NCI-H2196 (cell line): ENCODE measurements around the gene E2F4.

Experiments used
- DNase-seq: peaks from one replicate; lab custom pipeline; 2025; ENCODE audit not compliant: unreplicated experiment; lab: John Stamatoyannopoulos, UW

The E2F4 gene

DNA sequence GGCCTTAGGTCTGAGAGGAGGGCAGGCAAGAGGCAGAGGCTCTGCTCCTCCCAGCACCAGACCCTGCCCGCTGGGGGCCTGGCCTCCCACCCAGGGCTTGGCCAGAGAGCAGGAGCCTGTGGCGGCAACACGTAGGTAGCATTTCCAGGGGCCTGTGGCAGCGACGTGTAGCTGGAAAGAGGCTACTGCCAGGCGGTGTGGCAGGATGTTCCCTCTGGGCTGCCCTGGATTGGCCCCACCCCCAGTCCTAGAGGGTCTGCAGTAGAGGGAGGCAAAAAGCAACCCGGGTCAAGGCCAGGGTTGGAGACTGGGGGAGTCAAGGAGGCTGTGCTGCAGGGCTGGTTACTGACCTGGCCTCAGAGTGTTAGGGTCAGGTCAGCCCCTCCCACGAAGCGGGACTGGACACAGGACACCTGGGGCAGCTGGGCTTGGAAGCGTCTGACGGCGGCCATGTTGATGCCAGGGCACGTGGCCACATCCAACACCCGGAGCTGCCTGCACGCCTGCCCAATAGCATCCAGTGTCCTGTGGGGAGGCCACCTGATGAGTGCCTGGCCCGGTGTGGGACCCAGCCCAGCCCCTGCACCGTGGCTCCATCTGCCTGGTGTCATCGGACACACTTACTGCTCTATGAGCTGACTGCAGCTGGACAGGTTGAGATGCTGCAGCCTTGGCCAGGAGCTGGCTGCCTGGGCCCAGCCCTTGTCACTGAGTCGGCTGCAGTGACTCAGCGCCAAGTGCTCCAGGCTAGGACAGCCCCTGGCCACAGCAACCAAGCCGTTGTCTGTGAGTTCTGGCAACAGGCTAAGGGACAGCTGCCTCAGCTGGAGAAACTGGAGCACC is 15.5 kb downstream of the E2F4 start:
- peak; percentile 64 for DNase-seq

DNA sequence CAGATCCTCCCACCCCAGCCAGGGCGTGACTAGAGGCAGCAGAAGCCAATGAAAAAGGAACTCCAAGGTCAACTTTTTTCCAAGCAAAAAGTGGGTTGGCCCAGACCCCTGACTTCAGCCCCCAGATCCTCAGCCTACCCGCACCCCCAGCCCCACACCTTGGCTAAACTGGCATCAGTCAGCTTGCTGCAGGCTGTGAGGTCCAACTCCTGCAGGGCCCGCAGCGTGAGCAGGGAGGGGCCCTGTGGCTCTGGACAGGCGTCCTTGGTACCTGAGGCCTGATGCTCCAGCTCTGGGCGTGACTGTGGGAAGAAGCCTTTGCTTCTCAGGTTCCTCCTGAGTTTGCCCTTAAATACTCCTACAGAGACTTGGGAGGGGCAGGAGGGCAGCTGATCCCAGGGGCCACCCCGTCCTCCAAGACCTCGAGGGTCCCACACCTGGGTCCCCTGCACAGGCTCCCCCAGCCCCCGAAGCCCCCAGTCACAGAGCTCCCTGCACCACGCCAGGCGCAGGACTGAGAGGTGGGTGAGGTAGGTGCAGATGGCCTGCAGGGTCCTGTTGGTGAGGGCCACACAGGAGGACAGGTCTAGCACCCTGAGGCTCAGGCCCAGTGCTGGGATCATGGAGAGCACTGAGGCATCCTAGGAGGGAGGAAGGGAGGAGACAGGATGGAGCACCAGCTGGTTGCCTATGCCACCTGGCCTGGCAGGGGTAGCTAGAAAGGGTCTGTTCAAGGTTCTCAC is 16.4 kb downstream of the E2F4 start:
- no peak for DNase-seq

GRCh38 chr16:67209565-67209964 is 17.6 kb downstream of the E2F4 start:
- no peak for DNase-seq

GRCh38 chr16:67210069-67210937 is 18.3 kb downstream of the E2F4 start:
- DNase-seq, result no peak

DNA sequence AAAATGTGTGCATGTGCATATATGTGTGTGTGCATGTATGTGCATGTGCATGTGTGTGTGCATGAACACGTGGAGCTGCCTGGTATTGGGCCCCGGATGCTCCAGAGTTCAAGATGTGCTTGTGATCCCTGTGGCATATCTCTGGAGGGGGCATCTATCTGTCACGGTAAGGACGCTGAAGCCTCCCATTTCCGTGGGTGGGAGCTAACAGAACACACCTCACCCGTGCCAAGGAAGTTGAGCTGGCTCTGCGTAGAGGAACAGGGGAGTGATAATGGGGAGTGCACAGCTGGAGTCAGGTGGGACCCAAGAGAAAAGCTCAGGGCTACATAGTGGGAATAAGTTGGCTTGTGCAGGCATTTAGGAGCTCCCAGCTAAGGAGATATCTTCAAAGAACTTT is 19.7 kb downstream of the E2F4 start:
- no peak for DNase-seq

GRCh38 chr16:67212766-67213165 is 20.8 kb downstream of the E2F4 start:
- no peak for DNase-seq

GRCh38 chr16:67213197-67214019 is 21.5 kb downstream of the E2F4 start:
- no peak for DNase-seq

- DNase-seq, result no peak
Measured at GRCh38 chr16:67215706-67216105, 23.8 kb downstream of the E2F4 start.

DNA sequence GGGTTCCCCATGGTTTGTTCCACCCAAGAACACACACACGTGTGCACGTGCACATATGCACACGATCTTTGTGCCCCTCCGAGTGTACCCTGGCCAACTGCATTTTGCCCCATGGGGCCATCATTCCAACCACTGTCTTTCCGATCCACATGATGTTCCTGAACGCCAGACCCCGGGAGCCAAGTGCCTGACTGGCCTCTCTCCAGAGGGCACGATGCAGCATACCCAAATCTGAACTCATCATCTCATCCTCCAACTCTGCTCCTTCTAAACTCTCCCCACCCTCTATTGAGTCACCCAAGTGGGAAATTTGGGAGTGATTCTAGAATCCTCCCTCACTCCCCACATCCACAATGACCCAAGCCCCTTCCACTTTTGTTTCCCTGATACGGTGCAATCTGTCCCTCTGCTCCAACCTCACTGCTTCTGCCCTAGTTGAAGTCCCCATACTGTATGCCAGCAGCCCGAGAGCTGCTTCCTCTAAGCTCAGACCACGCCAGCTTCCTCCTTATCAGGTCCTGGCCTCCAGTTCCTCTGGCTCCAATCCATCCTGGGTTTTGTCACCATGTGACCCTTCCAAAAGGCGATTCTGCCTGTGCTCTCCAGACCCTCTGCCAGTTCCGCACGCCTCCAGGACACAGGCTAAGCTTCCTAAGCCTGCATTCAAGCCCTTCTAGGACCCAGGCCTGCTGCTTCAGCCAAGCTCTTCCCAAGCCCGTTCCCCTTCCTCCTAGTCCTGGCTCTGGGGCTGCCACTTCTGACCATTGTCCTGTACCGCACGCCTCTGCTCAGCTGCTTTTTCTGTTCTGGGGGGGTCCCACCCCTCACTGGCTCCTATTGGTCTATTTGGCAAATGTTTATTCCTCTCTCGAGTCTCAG is 24.9 kb downstream of the E2F4 start:
- no peak for DNase-seq

- no peak for DNase-seq
Measured at GRCh38 chr16:67223992-67224391, 32.0 kb downstream of the E2F4 start.

DNA sequence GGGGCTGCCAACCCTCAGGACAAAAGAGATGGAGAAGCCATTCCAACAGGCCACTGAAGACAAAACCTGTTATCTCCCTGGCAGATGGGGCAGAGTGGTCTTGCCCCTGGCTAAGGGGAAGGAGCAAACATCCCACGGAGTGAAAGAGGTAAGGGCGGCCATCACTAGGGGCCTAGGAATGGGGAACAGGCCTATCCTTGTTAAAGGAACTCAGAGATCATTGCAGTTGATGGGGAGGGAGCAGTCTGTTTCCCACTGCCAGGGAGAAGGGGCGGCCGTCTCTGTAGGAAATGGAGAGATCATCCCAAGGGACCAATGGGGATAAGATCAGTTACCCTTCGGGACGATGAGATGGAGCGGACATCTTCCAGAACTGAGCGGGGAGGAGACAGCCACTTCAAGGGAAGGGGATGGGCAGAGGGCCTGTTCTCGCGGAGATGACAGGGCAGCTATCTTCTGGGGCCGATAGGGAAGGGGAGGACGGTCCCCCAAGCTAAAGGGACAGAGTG is 34.4 kb downstream of the E2F4 start:
- DNase-seq, result no peak

GRCh38 chr16:67226804-67227566 is 35.0 kb downstream of the E2F4 start, which contains the start of gene TMEM208:
TSS of gene TMEM208 (plus strand) at chr16:67227130. CDS start at chr16:67227219, 89 bp downstream.
- DNase-seq, result peak; percentile 89

- no peak for DNase-seq
Measured at GRCh38 chr16:67227567-67227921, 35.6 kb downstream of the E2F4 start.

DNA sequence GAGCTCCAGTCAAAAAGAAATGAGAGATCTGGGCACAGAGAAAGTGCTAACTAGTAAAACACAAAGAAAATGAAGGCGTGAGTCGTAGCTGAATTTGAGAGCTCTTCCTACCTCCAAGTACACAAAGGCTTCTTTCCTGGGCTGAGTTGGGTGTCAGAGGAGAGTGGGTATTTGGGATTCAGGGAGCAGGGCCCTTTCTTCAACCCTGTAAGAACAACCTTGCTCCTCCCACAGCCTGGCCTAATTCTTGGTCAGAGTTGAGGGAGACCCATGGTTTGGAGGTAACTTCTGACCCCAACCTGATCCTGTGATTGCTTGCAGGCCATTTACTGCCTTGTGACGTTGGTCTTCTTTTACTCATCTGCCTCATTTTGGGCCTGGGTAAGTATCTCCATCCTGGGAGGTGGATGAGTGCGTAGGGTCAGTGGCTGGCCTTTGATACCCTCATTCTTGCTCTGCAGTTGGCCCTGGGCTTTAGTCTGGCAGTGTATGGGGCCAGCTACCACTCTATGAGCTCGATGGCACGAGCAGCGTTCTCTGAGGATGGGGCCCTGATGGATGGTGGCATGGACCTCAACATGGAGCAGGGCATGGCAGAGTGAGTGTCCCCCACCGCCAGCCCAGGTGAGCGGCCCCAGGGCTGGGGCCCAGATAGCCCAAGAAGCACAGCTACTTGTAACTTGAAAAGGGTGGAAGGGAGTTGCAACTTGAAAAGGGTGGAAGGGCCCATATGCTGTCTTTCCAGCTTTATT is 36.3 kb downstream of the E2F4 start:
- DNase-seq, result no peak

GRCh38 chr16:67228905-67229304 is 37.0 kb downstream of the E2F4 start:
- DNase-seq, result no peak

DNA sequence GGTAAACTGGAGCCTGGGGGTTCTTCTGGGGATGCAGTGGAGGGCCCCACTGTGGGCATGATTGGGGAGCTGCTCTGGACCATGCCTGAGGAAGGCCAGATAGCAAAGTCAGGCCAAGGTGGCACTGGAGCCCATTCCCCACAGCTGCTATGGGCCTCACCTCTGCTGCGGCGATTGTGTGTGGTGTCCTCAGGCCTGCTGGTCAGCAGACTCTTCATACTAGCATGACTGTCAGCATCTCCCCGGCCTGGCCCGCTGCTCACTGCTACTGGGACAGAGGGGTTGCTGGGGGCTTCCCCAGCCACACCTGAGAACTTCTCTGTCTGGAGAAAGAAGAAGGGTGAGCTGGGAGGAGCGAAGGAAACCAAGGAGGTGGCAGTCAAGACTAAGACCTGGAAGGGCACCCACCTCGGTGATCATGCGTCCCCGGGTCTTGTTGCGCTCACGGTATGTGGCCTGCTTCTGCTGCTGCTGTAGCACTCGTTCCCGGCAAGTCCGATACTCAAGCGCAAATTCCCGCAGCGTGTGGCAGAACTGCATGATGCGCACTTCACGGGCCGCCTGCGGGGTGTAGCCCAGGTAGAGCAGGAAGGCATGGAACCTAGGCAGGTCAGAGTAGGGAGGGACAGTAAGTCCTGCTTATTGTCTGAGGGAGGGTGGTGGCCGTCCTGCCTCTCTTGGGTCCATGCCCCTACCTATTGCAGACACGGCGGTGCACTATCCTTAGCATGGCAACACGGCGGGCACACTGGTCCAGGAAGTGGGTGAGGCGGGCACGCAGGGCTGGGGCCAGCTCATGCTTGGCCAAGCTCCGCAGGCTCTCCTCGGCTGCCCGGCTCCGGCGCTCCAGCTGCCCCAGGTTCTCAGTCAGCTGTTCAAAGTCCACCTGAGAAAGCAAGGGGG is 38.2 kb downstream of the E2F4 start:
- no peak for DNase-seq
